Measurements from ENCODE around the gene PRSS37. TPM values are rescaled to one million over a fixed set of nuclear protein-coding genes. Genes with fewer than 3 reads are reported as not detected.
"Not testable (repeated sequence)": the region's sequence is repeated elsewhere in the genome, so short reads cannot be mapped to it uniquely, and the experiment has no call there.

The PRSS37 gene
- total RNA-seq, 1 donor from 2014 or later = not detected

DNA sequence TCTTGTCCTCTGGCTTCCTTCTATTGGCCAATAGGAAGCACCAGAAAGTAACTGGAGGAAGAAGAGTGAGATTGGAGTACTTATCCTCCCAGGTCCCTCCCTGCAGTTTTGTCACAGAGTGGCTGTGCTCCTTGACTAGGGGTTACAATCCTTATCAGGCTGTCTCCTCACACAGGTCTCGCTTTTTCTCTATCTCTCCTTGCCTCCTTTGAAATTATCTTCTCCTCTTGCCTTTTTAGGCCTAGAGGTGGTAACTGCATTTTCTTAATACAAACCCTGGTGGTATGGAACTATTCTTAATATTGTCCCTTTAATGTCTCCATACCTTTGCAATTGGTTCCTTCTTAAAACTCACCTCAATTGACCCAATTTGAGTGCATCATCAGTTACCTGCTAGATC lies 2.7 kb downstream of the PRSS37 start:
- no peaks in the 10 kb centered on the region for H3K36me3 ChIP-seq (ENCODE audit: control insufficient read depth, insufficient read depth, low read length)
- H3K4me3 ChIP-seq (ENCODE audit: low read depth, low read length) = no peak overlapping the region
- DNase-seq (ENCODE audit: low read depth) (no peak), FAIRE-seq (no peak)
- no peaks in the 10 kb centered on the region for H3K27me3 ChIP-seq (ENCODE audit: control insufficient read depth, insufficient read depth, low read length)
- TF ChIP-seq, protein P1, sequence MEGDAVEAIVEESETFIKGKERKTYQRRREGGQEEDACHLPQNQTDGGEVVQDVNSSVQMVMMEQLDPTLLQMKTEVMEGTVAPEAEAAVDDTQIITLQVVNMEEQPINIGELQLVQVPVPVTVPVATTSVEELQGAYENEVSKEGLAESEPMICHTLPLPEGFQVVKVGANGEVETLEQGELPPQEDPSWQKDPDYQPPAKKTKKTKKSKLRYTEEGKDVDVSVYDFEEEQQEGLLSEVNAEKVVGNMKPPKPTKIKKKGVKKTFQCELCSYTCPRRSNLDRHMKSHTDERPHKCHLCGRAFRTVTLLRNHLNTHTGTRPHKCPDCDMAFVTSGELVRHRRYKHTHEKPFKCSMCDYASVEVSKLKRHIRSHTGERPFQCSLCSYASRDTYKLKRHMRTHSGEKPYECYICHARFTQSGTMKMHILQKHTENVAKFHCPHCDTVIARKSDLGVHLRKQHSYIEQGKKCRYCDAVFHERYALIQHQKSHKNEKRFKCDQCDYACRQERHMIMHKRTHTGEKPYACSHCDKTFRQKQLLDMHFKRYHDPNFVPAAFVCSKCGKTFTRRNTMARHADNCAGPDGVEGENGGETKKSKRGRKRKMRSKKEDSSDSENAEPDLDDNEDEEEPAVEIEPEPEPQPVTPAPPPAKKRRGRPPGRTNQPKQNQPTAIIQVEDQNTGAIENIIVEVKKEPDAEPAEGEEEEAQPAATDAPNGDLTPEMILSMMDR (IDR thresholded peaks at IDR 0.05; ENCODE audit: insufficient read depth, low read length, severe bottlenecking) = no peak

DNA sequence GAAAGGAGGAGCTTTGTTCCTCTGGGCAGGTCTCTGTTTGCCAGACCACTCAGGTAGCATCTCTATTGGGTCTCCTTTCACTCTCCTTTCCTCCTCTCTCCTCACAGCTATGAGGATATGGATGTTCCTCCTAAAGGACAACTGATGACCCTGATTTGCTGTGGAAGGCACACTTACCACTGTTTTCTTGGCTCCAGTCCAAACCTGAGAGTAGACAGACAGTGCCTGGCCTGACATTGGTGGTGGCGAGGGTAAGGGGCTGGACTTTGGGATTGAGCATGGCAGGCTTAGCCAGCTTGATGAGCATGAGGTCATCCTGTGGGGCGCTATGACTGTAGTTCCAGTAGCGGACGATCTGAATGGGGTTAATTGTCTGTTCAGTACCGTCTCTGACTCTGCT lies 3.6 kb downstream of the PRSS37 start:
- Histone ChIP-seq H3K27me3 (ENCODE audit: control insufficient read depth, insufficient read depth, low read length) (no peaks in the 10 kb centered on the region), H3K36me3 (ENCODE audit: control insufficient read depth, insufficient read depth, low read length) (no peaks in the 10 kb centered on the region), H3K4me3 (ENCODE audit: low read depth, low read length) (no peak overlapping the region)
- TF ChIP-seq, protein P1 (IDR thresholded peaks at IDR 0.05; ENCODE audit: insufficient read depth, low read length, severe bottlenecking) = no peak
- DNase-seq (ENCODE audit: low read depth) = no peak
- FAIRE-seq = no peak

DNA sequence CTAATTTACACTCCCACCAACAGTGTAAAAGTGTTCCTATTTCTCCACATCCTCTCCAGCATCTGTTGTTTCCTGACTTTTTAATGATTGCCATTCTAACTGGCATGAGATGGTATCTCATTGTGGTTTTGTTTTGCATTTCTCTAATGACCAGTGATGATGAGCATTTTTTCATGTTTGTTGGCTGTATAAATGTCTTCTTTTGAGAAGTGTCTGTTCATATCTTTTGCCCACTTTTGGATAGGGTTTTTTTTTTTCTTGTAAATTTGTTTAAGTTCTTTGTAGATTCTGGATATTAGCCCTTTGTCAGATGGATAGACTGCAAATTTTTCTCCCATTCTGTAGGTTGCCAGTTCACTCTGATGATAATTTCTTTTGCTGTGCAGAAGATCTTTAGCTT lies 18.9 kb downstream of the PRSS37 start:
- not testable (repeated sequence) for H3K36me3 ChIP-seq (ENCODE audit: control insufficient read depth, insufficient read depth, low read length); DNase-seq (ENCODE audit: low read depth); H3K27me3 ChIP-seq (ENCODE audit: control insufficient read depth, insufficient read depth, low read length); H3K4me3 ChIP-seq (ENCODE audit: low read depth, low read length); FAIRE-seq

DNA sequence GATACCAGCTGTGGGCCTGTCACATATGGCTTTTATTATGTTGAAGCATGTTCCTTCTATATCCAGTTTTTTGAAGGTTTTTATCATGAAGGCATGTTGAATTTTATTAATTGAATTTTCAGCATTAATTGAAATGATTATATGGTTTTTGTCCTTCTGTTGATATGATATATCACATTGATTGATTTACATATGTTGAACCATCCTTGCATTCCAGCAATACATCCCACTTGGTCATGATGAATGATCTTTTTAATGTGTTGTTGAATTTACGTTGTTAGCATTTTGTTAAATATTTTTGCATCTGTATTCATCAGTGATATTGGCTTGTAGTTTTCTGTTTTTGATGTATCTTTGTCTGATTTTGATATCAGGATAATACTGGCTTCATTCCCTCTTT lies 21.2 kb downstream of the PRSS37 start:
- no peak for FAIRE-seq

DNA sequence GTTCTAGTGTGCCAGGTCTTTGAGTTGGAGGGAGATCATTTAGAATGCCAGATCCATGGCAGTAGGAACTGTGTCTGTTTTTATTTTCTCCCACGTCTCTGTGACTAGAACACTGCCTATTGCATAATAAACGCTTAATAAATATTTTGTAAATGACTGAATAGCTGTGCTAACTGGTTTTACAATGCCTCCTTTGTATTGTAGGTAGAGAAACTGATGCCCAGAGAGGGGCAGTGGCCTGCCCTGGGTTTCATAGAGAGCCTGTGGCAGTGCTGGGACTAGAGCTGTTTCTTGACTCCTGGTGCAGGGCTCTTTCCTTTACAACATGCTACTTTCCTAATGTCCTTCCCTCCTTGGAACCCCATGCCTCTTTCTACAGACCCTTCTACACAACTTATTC lies 48.8 kb downstream of the PRSS37 start:
- no peak for FAIRE-seq
- no peak for DNase-seq (ENCODE audit: low read depth)
- TF ChIP-seq, protein P1 (IDR thresholded peaks at IDR 0.05; ENCODE audit: insufficient read depth, low read length, severe bottlenecking) = no peak
- peaks cover 3% of the 10 kb centered on the region for H3K36me3 ChIP-seq (ENCODE audit: control insufficient read depth, insufficient read depth, low read length)
- H3K4me3 ChIP-seq (ENCODE audit: low read depth, low read length) = no peak overlapping the region
- H3K27me3 ChIP-seq (ENCODE audit: control insufficient read depth, insufficient read depth, low read length) = no peaks in the 10 kb centered on the region

More for the DNA sequence above, 21.2 kb downstream of the PRSS37 start:
- TF ChIP-seq, protein P1 (IDR thresholded peaks at IDR 0.05; ENCODE audit: insufficient read depth, low read length, severe bottlenecking) = no peak
- DNase-seq (ENCODE audit: low read depth) = no peak
- no peaks in the 10 kb centered on the region for H3K27me3 ChIP-seq (ENCODE audit: control insufficient read depth, insufficient read depth, low read length)
- no peaks in the 10 kb centered on the region for H3K36me3 ChIP-seq (ENCODE audit: control insufficient read depth, insufficient read depth, low read length)
- no peak overlapping the region for H3K4me3 ChIP-seq (ENCODE audit: low read depth, low read length)

DNA sequence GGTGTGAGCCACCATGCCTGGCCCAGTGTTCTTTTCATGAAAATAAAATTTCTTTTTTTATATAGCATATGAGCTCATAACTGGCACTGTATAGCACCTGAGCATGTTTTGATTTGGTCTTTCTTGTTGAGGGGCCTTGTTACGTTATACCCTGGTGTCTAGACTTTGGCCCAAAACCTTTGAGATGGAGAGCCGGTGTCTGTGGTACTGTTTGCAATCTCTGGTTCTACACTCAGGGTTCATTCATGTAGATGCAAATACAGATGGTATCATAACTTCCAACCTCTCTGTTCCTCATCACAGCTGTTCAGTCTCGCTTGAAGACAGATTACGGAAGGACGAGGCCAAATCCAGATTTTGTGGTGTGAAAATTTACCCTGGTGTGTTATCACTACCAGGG lies 51.4 kb downstream of the PRSS37 start, which contains the start of gene TAS2R5:
Gene TAS2R5 (plus strand): TSS at position 301 of the 400 bp plus-strand sequence. CDS start 145 bp downstream, outside the sequence.
- Histone ChIP-seq H3K27me3 (ENCODE audit: control insufficient read depth, insufficient read depth, low read length) (no peaks in the 10 kb centered on the region), H3K4me3 (ENCODE audit: low read depth, low read length) (no peak within 1 kb of the TSS), H3K36me3 (ENCODE audit: control insufficient read depth, insufficient read depth, low read length) (peaks cover 4% of the 10 kb centered on the region)
- DNase-seq (ENCODE audit: low read depth) (no peak), FAIRE-seq (no peak)
- TF ChIP-seq, protein P1 (IDR thresholded peaks at IDR 0.05; ENCODE audit: insufficient read depth, low read length, severe bottlenecking) = no peak
